T-helper 17 cell (primary cell): Measurements from ENCODE around the gene DEPDC1B. TPM values are rescaled to one million over a fixed set of nuclear protein-coding genes. Genes with fewer than 3 reads are reported as not detected.
"Not testable (repeated sequence)": the region's sequence is repeated elsewhere in the genome, so short reads cannot be mapped to it uniquely, and the experiment has no call there.

ENCODE experiments used
- ATAC-seq: fragments of 150-1000 bp; cut with Tn5 transposase; 2 replicates; pipeline ENCODE4 v1.10.0; 2021; ENCODE audit warnings: mild to moderate bottlenecking, moderate library complexity
- DNase-seq, 3 donors: peaks; one replicate each; pipeline versions ENCODE4 v3.0.0 to v3.0.0-alpha.2; 2020 to 2021
- H3K9me3 ChIP-seq: one replicate; pipeline ENCODE4 v1.7.0; 2013; ENCODE audit warnings: low read length, mild to moderate bottlenecking; ENCODE audit not compliant: control insufficient read depth, poor library complexity, severe bottlenecking
- H3K27ac Mint-ChIP-seq: one replicate; pipeline ENCODE4 v1.8.0; 2022; ENCODE audit warnings: mild to moderate bottlenecking, moderate library complexity, mixed read lengths
- H3K27me3 Mint-ChIP-seq: one replicate; pipeline ENCODE4 v1.8.0; 2022; ENCODE audit warnings: mixed read lengths
- H3K36me3 Mint-ChIP-seq: one replicate; pipeline ENCODE4 v1.8.0; 2022; ENCODE audit warnings: low read depth, mixed read lengths
- H3K4me1 Mint-ChIP-seq: one replicate; pipeline ENCODE4 v1.8.0; 2022; ENCODE audit warnings: mild to moderate bottlenecking, mixed read lengths
- H3K4me3 Mint-ChIP-seq: one replicate; pipeline ENCODE4 v1.8.0; 2022; ENCODE audit warnings: mild to moderate bottlenecking, moderate library complexity, mixed read lengths
- total RNA-seq, 4 donors: library from RNA in 2 of 4; stranded (reverse) in 2 of 4; gene quantifications; one replicate each; pipeline ENCODE4 v1.2.3 and lab custom pipeline; 2022 to 2026

Gene DEPDC1B
- total RNA-seq, 2 donors from 2014 or later, result 0.77 to 1.4 TPM

- not testable (repeated sequence) for ATAC-seq, H3K4me1 Mint-ChIP-seq, H3K27ac Mint-ChIP-seq, H3K4me3 Mint-ChIP-seq, H3K36me3 Mint-ChIP-seq, H3K9me3 ChIP-seq, DNase-seq
- peaks cover 22% of the 10 kb centered on the region for H3K27me3 Mint-ChIP-seq
These were observed 15.4 kb upstream of the DEPDC1B start for GRCh38 chr5:60715201-60715928.

- Mint-ChIP-seq H3K27me3 (peaks cover 12% of the 10 kb centered on the region), H3K36me3 (no peaks in the 10 kb centered on the region), H3K4me3 (no peak overlapping the region), H3K27ac (no peak overlapping the region), H3K4me1 (no peaks in the 10 kb centered on the region)
- DNase-seq (no peak), ATAC-seq (no peak)
- H3K9me3 ChIP-seq, result no peaks in the 10 kb centered on the region
These were observed 13.0 kb upstream of the DEPDC1B start for GRCh38 chr5:60712950-60713349.

GRCh38 chr5:60711892-60712291 lies 11.9 kb upstream of the DEPDC1B start:
- H3K9me3 ChIP-seq, H3K4me1 Mint-ChIP-seq, DNase-seq, H3K27ac Mint-ChIP-seq, ATAC-seq, H3K4me3 Mint-ChIP-seq, H3K27me3 Mint-ChIP-seq, H3K36me3 Mint-ChIP-seq: not testable (repeated sequence)

GRCh38 chr5:60710362-60710761 lies 10.4 kb upstream of the DEPDC1B start:
- H3K27ac Mint-ChIP-seq, result no peak overlapping the region
- H3K36me3 Mint-ChIP-seq, result no peaks in the 10 kb centered on the region
- no peaks in the 10 kb centered on the region for H3K4me1 Mint-ChIP-seq
- no peaks in the 10 kb centered on the region for H3K9me3 ChIP-seq
- DNase-seq, result no peak
- ATAC-seq, result no peak
- peaks cover 6% of the 10 kb centered on the region for H3K27me3 Mint-ChIP-seq
- H3K4me3 Mint-ChIP-seq, result no peak overlapping the region

- ATAC-seq (no peak), DNase-seq (no peak)
- no peaks in the 10 kb centered on the region for H3K36me3 Mint-ChIP-seq
- peaks cover 13% of the 10 kb centered on the region for H3K4me1 Mint-ChIP-seq
- H3K9me3 ChIP-seq, result no peaks in the 10 kb centered on the region
- peaks cover 5% of the 10 kb centered on the region for H3K27me3 Mint-ChIP-seq
- no peak overlapping the region for H3K4me3 Mint-ChIP-seq
- no peak overlapping the region for H3K27ac Mint-ChIP-seq
These were observed 5.2 kb upstream of the DEPDC1B start for GRCh38 chr5:60705144-60705543.

- H3K9me3 ChIP-seq, result no peaks in the 10 kb centered on the region
- peaks cover 20% of the 10 kb centered on the region for H3K4me1 Mint-ChIP-seq
- H3K27me3 Mint-ChIP-seq, result peaks cover 5% of the 10 kb centered on the region
- no peak overlapping the region for H3K27ac Mint-ChIP-seq
- DNase-seq, result no peak
- ATAC-seq, result no peak
- no peak overlapping the region for H3K4me3 Mint-ChIP-seq
- H3K36me3 Mint-ChIP-seq, result no peaks in the 10 kb centered on the region
These were observed 4.0 kb upstream of the DEPDC1B start for GRCh38 chr5:60703944-60704343.

- no peak for DNase-seq
- no peak overlapping the region for H3K27ac Mint-ChIP-seq
These were observed 1.5 kb upstream of the DEPDC1B start for GRCh38 chr5:60701321-60701968.

GRCh38 chr5:60700416-60700757 lies 421 bp upstream of the DEPDC1B start:
- Mint-ChIP-seq H3K4me3 (peak overlapping the region; percentile 91), H3K27me3 (peaks cover 5% of the 10 kb centered on the region)

More at GRCh38 chr5:60701321-60701968, 1.5 kb upstream of the DEPDC1B start:
- peaks cover 5% of the 10 kb centered on the region for H3K27me3 Mint-ChIP-seq
- ATAC-seq, result no peak
- H3K4me3 Mint-ChIP-seq, result peak overlapping the region; percentile 9
- H3K36me3 Mint-ChIP-seq, result no peaks in the 10 kb centered on the region
- H3K9me3 ChIP-seq, result no peaks in the 10 kb centered on the region
- H3K4me1 Mint-ChIP-seq, result peaks cover 25% of the 10 kb centered on the region

GRCh38 chr5:60699288-60699608 lies 718 bp downstream of the DEPDC1B start:
- DNase-seq, result no peak

More at GRCh38 chr5:60700416-60700757, 421 bp upstream of the DEPDC1B start:
- peaks cover 25% of the 10 kb centered on the region for H3K4me1 Mint-ChIP-seq
- no peaks in the 10 kb centered on the region for H3K36me3 Mint-ChIP-seq
- H3K27ac Mint-ChIP-seq, result peak overlapping the region; percentile 59
- no peaks in the 10 kb centered on the region for H3K9me3 ChIP-seq
- peak; percentile 28 for ATAC-seq
- DNase-seq, result no peak

GRCh38 chr5:60698336-60698735 lies 1.6 kb downstream of the DEPDC1B start:
- no peak for ATAC-seq
- H3K36me3 Mint-ChIP-seq, result no peaks in the 10 kb centered on the region
- H3K4me3 Mint-ChIP-seq, result peak overlapping the region; percentile 91
- no peaks in the 10 kb centered on the region for H3K9me3 ChIP-seq
- no peak for DNase-seq
- H3K27me3 Mint-ChIP-seq, result no peaks in the 10 kb centered on the region
- peak overlapping the region; percentile 59 for H3K27ac Mint-ChIP-seq
- peaks cover 27% of the 10 kb centered on the region for H3K4me1 Mint-ChIP-seq

More at GRCh38 chr5:60699288-60699608, 718 bp downstream of the DEPDC1B start:
- no peaks in the 10 kb centered on the region for H3K9me3 ChIP-seq
- Mint-ChIP-seq H3K36me3 (no peaks in the 10 kb centered on the region), H3K27me3 (peaks cover 5% of the 10 kb centered on the region), H3K27ac (peak overlapping the region; percentile 59), H3K4me3 (peak overlapping the region; percentile 91), H3K4me1 (peaks cover 27% of the 10 kb centered on the region)
- no peak for ATAC-seq

- H3K4me3 Mint-ChIP-seq, result no peak overlapping the region
- H3K9me3 ChIP-seq, result no peaks in the 10 kb centered on the region
- ATAC-seq (no peak), DNase-seq (no peak)
- H3K4me1 Mint-ChIP-seq, result peaks cover 7% of the 10 kb centered on the region
- no peak overlapping the region for H3K27ac Mint-ChIP-seq
- H3K36me3 Mint-ChIP-seq, result no peaks in the 10 kb centered on the region
- H3K27me3 Mint-ChIP-seq, result no peaks in the 10 kb centered on the region
These were observed 9.6 kb downstream of the DEPDC1B start for GRCh38 chr5:60690326-60690725.

- no peaks in the 10 kb centered on the region for H3K36me3 Mint-ChIP-seq
- ATAC-seq (no peak), DNase-seq (no peak)
- no peak overlapping the region for H3K27ac Mint-ChIP-seq
- no peak overlapping the region for H3K4me3 Mint-ChIP-seq
- H3K4me1 Mint-ChIP-seq, result peaks cover 9% of the 10 kb centered on the region
- no peaks in the 10 kb centered on the region for H3K27me3 Mint-ChIP-seq
- no peaks in the 10 kb centered on the region for H3K9me3 ChIP-seq
These were observed 11.0 kb downstream of the DEPDC1B start for GRCh38 chr5:60688980-60689379.

- H3K27ac Mint-ChIP-seq, result no peak overlapping the region
- no peak overlapping the region for H3K4me3 Mint-ChIP-seq
- no peaks in the 10 kb centered on the region for H3K9me3 ChIP-seq
- H3K27me3 Mint-ChIP-seq, result no peaks in the 10 kb centered on the region
- ATAC-seq (peak; percentile 86), DNase-seq (no peak)
- H3K36me3 Mint-ChIP-seq, result no peaks in the 10 kb centered on the region
- H3K4me1 Mint-ChIP-seq, result peaks cover 10% of the 10 kb centered on the region
These were observed 11.8 kb downstream of the DEPDC1B start for GRCh38 chr5:60687927-60688720.
